HG03457 (cell line): ENCODE measurements around the gene GLP2R.

Experiments used
- ATAC-seq: cut with Tn5 transposase; IDR thresholded peaks from one replicate; pipeline ENCODE4 v1.9.1; 2021; ENCODE audit warnings: moderate number of reproducible peaks; ENCODE audit not compliant: unreplicated experiment

GLP2R gene

DNA sequence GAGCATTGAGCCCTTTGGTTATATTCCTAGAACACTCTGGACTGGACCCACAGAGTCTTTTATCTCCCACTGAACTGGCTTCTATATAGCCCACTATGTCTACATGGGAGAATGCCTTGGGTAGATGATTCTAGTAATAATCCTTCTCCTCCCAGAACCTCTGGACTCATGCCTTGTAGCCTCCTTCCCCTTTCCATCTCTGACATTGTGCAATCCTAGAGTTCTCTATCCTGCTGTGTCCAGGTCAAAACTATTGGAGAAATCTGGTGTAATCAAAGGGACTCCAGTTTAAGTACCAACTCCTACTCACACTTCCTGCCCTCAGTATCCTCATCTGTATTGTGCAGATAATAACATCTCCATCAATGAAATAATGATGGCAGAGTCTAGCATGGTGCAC, 70.2 kb downstream of the GLP2R start:
- ATAC-seq: no peak

DNA sequence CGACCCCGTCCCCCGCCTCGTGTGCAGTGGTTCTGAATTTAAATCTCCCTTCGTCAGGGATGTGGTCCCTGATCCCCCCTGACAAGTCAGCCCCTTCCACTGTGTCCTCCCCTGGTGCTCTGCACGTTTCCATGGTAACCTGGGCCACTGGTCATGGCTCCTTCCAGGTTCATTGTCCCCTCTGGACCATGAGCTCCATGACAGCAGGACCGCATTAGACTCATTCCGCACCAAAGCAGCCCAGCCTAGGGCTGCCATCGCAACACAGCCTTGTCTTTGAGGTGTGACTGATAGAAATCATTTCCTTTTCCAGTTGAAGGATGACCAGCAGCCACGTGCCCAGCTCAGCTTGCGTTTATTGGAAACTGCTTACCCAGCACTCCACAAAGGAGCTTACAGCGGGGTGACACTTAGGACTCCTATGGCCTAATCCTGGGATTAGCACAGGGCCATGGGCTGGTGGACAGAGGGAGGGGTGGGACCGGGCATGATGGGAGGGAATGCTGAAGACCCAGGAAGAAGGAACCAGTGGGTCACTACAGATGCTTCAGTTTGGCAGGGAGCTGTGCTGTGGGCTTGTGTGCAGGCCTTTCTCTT, 71.7 kb downstream of the GLP2R start:
- ATAC-seq: no peak

DNA sequence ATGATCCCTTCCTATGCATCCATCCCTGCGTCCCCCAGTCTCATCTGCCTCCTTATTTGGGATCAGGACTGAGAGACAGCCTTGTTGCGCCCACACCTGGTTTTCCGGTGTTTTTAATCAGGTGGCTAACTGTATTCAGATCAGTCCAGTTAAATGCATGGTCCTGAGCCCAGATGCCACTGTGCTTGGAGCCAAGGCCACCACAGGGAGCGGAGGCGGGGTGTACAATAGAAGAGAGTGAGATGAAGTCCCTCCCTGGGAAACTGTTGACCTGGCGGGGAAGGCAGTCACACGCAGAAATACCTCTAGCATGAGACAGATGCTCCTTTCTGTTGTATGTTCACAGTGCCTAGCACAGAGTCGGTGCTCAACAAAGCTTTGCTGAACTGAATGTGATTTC, 73.1 kb downstream of the GLP2R start:
- no peak for ATAC-seq

DNA sequence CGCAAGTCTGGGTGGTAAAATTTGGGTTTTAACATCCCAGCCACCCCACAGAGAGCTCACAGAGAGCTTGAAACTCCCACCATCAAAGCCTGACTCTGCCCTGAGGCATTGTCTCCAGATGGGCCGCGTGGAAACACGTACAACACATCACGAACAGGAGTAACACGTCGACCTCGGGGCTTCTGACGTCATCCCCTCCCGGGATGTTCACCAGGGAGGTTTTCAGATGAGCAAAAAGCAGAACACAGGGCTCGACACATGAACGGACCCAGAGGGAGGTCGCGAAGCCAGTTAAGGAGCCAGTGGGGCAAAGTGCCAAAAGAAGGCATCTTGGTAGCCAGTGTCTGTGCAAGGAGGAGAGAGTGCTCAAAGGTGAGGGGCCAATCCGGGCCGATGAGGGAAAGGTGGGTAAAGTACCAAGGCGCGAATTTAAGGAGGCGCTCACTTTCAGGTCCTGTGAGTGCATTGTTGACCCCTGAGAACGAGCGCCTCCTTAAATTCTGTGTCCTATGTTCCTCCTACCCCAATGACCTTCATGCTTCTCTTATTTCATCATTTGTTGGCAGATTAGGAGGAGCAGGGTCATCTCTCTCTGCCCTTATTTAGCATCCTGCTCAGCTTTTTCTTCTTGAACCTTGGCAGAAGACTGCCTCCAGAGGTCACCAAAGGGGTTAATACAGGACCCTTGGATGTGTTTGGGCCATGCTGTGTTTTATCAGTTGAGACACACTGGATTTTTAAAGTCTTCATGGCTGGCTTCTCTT, 73.7 kb downstream of the GLP2R start:
- no peak for ATAC-seq

DNA sequence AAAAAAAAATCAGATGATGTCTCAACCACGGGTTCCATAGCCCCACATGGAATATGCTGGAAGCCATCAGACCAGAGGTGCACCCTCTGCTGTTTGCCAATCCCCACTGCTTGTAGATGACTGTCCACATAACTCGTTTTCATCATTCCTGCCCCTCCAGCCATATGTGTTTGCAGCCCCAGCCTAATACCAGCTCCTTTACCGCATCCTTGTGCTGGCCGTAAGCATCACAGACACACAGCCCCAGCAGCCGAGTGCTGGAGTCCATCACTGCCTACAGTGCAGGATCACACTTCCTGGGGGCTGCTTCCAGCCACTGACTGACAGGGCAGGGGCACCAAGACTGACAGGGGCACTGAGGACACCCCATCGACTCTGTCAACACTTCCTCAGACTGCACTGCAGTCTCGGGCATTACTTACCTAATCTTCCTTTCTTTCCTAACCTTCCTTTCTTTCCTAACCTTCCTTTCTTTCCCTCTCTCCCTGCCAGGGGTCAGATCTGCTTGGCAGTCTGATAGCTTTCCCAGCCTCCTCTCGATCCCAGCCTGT, 74.4 kb downstream of the GLP2R start:
- no peak for ATAC-seq

DNA sequence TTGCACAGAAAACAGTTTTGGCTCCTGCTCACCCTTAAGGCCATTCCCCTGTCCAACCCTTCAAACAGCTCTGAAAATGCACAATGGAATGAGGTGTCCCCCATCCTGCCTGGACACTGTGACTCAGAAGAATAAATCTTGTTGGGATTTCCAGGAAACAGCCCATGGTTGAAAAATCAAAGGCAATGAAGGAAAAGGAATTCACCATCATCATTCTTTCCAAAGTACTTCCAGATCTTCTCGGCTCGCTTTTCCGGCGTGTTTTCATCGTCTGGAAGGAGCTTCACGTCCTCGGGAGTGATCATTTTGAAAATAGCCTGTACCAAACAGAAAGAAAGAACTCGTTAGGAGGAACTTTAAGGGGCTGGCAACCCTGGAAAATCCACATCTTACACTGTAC, 75.1 kb downstream of the GLP2R start:
- no peak for ATAC-seq

DNA sequence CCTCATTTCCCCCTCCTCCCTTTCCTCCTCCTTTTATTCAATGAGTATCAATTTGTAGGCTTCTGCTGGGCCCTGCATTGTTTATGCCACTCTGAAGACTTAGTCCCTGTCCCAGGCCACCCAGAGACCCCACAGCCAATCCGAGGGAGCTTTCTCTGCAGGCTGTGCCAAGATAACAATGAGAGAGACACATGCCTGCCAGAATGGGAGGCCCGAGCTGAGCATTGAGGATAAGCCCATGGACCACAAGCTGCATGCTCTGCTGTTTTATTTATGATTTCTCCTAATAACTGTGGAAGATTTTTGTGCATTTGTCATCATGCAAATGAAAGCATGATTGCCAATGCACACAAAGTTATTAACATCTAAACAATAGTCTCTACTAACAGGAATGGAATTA, 76.4 kb downstream of the GLP2R start:
- no peak for ATAC-seq

DNA sequence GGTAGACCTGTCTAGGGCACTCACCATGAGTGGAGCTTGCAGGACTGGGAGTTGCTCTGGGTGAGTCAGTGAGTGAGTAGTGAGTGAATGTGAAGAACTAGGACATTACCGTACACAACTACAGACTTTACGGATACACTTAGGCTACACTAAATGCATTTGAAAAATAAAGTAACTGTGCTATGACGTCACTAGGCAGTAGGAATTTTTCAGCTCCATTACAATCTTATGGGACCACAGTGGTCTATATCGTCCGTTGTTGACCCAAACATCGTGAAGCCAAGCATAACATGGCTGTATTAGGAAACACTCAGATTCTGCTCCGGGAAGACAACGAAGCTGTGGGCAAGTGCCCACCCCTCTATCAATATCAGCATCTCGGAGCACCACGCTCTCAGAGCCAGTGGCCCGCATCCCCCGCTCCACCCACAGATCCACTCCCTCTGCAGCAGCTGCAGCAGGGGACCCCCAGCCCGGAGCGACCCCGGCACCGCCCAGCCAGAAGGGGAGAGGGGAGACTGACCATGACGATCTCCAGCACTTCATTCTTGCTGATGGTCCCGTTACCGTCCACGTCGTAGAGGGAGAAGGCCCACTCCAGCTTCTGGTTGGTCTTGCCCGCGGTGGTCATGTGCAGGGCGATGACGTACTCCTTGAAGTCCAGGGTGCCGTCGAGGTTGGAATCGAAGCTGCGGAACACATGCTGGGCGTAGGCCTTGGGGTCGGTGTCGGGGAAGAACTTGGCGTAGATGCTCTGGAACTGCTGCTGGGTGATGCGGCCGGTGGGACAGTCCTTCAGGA, 78.8 kb downstream of the GLP2R start:
- no peak for ATAC-seq

DNA sequence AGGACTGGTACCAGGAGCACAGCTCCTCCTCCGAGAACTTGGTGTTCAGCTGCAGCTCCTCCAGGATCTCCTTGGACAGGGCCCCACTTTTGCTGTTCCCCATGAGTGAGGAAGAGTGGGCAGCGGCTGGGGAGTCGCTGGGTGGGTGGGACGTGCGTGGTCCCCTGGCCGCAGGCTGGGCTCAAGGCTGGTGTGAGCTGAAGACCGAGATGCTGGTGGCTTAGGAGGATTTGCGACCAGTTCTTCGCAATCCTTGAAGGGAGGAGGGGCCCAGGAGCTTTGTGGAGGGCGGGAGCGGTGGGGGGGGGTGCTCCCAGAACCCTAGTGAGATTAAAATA, 79.3 kb downstream of the GLP2R start, which contains the start of gene RCVRN:
Gene RCVRN (minus strand): TSS at position 194 of the 338 bp plus-strand sequence. CDS start 91 bp downstream, at position 103.
- no peak for ATAC-seq

DNA sequence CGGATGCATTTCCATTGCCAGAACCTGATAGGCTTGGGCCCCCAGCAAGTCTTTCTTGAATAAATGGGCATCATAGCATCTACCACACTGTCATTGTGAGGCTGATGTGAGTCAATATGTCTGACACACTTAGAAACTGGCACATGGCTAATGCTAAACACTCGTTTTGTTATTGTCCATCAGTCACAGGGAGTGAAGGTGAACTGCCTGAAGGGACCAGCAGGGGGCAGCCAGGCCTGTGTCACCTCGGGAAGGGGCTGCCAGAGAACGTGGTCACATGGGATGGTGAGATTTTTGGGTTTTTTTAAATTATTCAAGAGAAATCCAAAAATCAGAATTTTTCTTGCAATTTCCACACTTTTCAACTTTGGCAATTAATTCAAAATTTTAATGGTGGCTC, 80.2 kb downstream of the GLP2R start:
- no peak for ATAC-seq

DNA sequence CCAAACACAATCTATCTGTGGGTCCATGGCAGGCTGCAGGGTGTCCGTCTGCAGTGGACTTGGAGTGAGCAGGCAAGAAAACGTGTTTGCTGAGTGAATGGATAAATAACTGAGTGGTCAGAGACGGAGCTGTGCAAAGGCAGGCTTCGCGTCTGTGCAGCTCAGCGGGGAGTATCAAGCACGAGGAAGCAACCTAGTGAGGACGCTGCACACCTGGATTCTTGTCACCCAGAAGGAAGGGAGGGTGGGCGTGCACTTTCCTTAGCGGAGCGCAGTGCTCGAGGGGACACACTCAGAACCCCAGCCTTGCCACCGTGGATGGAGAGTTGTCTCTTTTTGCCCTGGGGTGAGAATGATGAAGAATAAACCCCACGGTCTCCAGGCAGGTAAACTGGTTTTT, 80.9 kb downstream of the GLP2R start:
- no peak for ATAC-seq

DNA sequence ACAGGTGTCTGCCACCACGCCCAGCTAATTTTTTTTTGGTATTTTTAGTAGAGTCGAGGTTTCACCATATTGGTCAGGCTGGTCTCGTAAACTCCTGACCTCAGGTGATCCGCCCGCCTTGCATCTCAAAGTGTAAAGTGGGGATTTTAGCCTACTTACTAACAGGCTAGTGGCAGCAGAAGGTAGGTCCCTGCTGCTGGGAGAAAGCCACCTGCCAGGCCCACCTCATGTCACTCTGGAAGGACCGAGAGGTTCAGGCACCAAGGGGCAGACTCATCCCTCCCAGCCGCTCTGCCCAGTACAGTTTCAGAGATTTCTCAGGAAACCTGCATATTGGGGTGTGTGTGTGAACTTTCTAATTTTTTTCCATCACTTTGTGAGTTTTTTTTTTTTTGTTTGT, 81.4 kb downstream of the GLP2R start:
- ATAC-seq: no peak

DNA sequence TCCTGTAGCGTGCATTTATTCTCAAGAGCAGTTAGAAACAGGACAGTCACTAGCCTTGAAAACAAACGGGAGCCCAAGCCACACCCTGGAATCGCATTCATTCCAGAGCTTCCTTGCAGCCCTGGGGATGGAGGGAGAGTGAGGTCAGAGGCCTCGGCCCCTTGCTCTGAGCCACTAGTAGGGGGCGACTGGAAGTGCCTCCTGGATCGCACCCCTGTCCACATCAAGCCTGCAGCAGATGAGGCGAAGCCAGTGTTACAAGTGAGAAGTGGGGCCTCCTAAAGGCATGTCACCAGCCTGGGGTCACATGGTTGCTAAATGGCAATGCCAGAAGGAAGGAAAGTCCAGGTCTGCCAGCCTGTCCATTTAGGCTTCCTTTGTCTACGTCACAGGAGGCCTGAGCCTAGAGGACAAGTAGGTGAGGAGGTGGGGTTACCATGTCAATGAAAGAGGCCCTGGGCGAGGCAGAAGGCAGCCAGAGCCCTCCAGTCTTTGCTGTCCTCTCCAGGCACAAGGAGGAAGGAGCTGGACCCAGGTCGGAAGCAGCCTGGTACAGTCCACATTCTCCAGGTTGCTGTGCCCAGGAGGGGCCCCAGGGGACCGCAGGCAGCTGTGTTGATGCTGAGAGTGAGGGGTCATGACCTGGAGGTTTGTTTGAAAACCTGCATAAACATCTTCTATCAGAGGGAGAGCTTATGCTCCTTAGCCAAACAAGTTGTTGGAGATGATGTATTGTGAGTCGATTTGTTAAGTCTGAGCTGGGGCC, 82.3 kb downstream of the GLP2R start:
- ATAC-seq: no peak

DNA sequence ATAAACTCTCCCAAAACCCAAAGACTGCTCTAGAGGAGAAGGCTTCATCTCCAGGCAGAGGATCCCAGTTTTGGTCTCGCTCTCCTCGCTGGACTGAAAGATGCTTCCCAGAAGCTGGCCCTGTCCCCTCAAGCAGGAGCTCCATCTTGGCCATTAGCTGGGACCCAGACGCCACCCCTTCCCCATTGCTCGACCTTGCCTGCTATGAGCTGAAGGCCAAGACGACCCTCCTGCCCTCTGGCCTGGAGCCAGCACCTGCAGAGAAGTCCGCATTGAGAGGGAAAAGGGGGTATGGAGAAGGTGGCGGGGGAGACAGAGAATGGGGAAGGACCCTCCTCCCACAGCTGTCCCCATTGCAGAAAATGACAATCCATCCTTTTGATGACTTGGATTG, 82.9 kb downstream of the GLP2R start:
- ATAC-seq: no peak

DNA sequence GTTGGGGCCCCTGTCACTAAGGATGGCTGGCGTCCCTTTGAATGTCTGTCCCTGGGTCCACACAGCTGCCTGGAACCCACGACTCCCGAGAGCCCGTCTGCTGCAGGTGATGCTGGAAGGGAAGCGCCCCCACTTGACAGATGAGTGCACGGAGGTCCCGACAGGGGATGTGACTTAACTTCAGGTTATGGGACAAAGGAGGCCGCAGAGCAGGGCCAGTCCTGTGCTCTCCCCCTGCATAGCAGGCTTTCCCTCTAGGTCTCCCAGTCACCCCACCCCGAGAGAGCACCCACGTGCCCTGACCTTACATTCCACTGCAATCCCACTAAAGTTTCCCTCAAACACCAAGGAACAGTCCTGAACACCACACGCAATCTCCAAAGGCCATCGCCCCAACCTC, 85.4 kb downstream of the GLP2R start:
- ATAC-seq: no peak

DNA sequence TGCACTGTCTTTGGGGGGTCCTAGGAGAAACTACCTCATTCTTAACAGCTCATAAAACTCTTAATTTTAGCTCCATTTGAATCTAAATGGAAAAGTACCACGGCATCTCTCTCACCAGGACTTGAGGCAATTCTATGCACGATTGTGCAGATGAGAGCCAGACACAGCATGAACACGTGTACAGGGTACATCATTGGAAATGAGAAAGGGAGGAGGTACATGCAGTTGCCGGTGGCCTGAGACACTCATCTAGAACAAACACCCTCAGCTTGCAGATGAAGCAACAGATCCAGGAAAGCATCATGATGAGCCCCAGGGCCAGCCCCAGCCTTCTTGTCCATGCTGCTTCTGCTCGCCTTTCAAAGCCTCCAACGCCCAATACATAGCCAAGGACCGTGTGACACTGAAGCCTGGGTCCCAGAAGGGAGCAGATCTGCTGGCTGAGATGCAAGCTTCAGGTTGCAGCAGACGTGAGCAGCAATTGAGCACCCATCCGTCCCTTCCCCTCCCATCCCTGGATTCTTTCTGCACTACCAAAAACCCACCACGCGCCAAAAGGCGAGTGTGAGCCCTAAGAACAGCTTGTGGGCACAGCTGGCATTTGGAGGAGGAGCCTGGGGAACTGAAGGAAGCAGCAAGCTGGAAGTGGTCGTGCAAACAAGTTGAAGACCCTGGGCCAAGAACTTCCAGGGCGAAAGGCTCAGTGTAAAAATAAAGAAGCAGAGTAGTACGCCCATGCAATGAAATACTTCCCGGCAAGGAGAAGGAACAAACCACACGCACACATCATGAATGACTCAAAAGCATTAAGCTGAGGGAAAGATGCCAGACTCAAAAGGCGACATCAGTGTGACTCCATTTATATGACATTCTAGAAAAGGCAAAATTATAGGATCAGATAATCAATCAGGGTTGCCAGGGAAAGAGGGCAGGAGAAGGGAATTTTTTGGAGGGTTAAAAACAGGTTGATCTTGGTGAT, 86.7 kb downstream of the GLP2R start:
- no peak for ATAC-seq

DNA sequence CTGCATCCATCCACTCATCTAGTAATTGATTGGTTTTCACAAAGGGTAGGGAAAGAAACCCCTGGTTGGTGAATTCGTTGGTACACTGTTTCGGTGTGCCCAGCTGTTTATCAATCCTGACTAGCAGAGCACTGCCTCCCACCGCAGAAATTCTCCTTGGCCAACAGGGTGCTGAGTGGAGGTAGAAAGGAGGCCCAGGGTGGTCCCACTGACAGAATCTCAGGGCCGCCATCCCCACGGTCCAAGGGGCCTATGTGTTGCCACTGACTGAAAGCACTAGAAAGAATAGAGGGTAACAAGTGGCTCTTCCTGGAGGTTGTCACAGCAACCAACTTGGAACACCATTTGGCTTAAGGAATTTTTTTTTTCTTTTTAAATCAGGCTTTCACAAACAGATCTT, 87.8 kb downstream of the GLP2R start:
- no peak for ATAC-seq

DNA sequence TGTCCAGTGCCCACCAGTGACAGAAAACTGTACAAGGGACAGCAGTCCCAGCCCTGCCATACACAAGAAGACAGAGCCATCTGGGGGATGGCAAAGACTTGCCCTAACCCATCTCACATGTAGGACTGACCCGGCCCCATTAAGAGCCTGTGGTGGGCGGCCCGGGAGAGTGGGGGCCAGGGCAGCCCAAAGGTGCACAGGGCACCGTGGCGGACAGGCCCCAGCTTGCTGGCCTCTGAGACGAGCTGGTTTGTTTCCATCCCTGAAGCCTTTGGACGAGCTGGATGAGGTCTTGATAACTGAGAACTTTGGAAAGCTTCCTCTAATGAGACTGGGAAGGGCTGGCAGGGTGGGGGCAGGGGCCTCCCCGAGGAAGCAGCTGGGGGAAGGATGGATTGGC, 90.4 kb downstream of the GLP2R start:
- no peak for ATAC-seq

DNA sequence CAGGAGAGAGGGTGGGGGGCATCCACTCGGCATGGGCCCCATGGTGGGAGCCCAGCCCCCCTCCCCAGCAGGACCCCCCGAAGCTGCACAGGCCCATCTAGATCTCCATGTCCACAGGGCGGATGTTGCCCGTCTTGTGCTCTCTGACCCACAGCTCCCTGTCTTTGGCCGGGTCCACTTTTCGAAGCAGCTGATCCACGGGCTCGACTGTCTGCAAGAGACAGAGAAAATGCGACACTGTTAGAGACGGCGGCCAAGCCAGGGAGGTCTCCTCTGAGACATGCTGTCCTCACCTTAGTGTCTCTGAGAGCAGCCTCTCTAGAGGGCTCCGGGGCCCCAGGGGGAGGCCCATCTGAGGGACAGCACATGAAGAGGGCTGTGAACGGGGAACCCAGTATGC, 91.4 kb downstream of the GLP2R start:
- ATAC-seq: no peak

DNA sequence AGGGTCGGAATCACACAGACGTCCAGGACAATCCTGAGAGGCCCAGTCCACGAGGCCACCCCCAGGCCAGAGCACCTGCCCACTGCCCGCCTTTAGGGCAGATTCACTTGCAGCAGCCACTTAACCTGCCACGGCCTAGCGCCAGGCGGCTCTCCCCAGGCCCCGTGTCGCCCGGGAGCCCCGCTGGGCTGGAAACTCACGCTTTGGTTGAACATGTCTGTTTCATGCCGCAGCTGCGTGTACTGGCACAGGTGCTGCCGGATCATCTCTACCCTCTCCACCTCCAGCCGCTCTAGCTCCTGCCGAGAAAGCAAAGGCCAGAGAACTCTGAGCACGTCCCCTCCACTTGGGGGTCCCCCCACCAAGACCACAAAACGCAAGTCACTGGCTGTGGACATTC, 92.1 kb downstream of the GLP2R start:
- no peak for ATAC-seq
